ENCODE results near the gene FKBP1A. TPM values are rescaled to one million over a fixed set of nuclear protein-coding genes. Genes with fewer than 3 reads are reported as not detected.

The FKBP1A gene
- total RNA-seq, 1 experiment from 2014 or later, result 127 TPM

DNA sequence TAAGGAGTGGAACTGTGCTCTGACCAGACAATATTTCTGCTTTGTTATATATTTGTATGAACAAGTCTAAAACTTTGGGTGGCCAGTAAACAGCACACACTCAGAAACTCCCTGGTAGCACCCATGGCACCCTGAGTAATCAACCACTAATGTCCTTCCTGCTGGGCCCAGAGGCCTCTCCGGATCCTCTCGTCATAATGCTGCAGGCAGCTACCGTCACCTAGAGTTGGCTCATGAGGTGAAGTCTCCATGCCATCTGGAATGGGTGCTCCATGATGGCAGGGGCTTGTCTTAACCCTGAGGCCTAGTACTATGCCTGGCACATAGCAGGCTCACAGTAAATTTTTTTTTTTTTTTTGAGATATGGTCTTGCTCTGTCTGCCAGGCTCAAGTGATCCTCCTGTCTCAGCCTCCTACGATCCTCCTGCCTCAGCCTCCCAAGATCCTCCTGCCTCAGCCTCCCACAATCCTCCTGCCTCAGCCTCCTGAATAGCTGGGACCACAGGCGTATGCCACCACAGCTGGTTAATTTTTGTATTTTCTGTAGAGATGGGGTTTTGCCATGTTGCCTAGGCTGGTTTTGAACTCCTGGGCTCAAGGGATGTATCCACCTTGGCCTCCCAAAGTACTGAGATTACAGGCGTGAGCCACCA is 60.9 kb downstream of the FKBP1A start:
- Histone ChIP-seq H3K36me3 (no peaks in the 10 kb centered on the region; the same call in 1 of the 2 replicates), H3K4me3 (no peak overlapping the region), H3K9me3 (replicated peaks) (no peaks in the 10 kb centered on the region), H3K27ac (no peak overlapping the region), H3K4me1 (no peaks in the 10 kb centered on the region), H3K27me3 (no peaks in the 10 kb centered on the region)
- no peak for DNase-seq

DNA sequence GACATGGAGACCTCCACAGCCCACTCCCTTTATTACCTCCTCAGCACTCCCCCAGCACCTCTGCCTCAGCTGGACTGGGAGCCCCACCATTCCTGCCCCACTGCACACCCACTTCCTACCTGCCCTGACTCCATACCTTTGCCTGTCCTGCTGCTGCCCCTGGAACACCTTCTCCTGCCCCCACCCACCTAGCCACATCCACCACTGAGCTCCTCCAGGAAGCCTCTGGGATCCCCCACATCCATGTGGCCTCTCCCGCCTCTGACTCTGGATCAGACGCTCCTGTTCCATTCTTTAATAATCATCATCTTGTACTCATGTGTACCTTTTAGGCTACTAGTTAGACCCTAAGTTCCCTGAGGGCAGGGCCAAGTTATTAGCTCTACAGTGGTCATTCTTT is 61.8 kb downstream of the FKBP1A start:
- Histone ChIP-seq H3K4me1 (peaks cover 2% of the 10 kb centered on the region; the same call in 1 of the 2 replicates), H3K9me3 (replicated peaks) (no peaks in the 10 kb centered on the region), H3K36me3 (no peaks in the 10 kb centered on the region; the same call in 1 of the 2 replicates), H3K27ac (no peak overlapping the region), H3K4me3 (no peak overlapping the region), H3K27me3 (no peaks in the 10 kb centered on the region)
- DNase-seq, result no peak

DNA sequence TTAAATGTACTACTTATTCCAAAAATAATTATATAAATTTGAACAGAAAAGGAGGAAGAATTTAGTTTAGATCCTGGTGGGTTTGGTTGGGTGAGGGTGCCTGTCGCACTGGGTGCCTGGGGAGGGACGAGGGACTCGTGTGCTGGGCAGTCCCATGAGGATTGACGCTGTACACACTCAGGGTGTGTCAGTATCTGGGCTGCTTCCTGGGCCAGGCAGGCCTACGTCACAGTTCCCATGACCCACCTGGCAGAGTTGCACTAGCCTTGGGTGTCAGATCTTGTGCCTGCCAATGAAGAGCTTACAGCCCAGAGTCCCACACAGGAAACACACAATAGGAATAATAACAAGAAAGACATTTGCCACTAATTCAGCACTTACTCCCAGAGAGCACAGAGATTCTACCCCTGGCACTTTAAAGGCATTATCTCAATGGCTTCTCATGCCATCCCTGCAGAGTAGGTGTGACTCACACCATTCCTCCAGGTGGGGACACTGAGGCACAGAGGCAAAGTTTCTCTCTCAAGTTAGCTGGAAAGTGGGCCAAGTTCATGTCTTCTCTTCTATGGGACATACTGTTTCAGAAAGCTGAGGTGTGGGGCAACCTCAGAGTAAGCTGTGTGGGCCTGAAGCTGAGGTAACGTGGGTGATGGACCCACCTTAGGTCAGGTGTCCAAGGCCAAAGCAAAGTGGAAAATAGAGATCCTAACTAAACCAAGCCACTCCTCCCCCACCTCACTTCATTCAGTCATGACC is 62.6 kb downstream of the FKBP1A start:
- H3K27ac ChIP-seq, result no peak overlapping the region
- no peaks in the 10 kb centered on the region for H3K9me3 ChIP-seq (replicated peaks)
- no peak overlapping the region for H3K4me3 ChIP-seq
- no peak for DNase-seq
- peaks cover 5% of the 10 kb centered on the region; the same call in 1 of the 2 replicates for H3K4me1 ChIP-seq
- H3K27me3 ChIP-seq, result no peaks in the 10 kb centered on the region
- H3K36me3 ChIP-seq, result no peaks in the 10 kb centered on the region; the same call in 1 of the 2 replicates

DNA sequence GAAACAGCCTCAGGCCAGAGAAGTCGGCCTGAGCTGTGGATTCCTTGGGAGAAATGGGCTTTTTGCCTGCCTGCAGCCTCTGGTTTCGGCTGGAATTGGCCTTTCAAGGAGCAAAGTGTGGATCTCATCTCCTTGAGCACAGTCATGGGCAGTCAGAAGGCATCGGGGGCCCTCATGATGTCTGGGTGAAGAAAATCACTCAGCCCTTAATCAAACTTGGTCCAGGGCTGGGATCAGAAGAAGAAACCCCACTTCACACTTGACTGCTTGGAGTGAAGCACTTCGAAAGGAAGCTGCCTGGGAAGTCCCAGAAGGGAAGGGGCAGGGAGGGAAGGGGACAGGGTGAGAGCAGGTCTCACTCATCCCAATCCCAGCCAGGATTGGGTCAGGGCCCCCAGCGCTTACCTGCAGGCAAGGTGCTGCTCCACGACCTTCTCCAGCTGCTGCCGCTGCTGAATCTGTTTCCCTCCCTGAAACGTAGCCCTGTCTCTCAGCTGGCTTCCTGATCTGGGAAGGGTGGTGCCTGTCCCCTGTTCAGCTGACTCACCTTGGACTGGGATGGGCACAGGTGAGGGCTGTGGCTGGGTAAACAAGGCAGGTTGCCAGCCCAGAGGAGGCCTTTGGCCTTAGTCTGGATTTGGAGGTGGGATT is 64.0 kb downstream of the FKBP1A start, which contains the start of gene SDCBP2:
Gene SDCBP2, minus strand, starts transcription at position 460 of the 651 bp plus-strand sequence. CDS start 8,723 bp downstream, outside the sequence.
- DNase-seq, result no peak
- H3K27ac ChIP-seq, result no peak within 1 kb of the TSS

DNA sequence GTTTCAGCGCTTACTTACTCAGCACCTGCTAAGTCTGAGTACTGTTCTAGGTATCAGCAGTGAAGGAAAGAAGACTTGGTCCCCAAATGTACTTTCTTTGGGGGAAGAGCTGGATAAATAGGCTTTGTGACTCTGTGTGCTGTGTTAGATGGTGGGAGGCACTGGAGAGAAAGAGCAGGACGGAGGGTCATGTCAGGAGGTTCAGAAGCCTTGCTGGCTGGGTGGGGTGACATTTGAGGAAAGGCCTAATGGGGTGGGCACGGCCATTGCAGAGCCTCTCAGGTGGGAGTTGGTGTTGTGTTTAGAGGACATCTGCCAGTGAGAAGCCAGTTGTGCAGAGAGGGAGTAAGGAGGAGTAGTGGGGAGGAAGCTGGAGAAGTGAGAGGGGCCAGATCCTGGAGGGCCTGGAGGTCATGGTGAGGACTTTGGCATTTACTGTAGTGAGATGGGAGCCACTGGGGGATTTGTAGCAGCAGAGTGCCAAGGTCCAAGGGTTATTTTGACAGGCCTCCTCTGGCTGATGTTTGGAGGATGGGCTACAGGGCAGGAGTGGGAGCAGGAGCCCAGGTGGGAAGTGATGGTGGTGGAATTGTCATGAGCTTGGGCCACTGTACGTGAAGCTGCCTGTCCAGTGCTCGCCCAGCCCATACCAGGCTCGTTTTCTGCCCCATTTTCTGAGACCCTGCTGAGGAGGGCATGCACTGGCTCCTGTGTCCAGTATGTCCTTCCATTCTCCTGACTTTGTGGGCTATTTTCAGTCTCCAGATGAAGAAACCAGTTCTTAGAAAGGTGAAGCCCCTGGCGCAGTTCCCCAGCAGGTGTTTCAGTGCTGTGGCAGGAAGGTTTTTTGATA is 64.8 kb downstream of the FKBP1A start:
- H3K27ac ChIP-seq, result no peak overlapping the region
- H3K36me3 ChIP-seq, result no peaks in the 10 kb centered on the region; the same call in 1 of the 2 replicates
- no peak overlapping the region for H3K4me3 ChIP-seq
- H3K9me3 ChIP-seq (replicated peaks), result no peaks in the 10 kb centered on the region
- no peak for DNase-seq
- peaks cover 5% of the 10 kb centered on the region; the same call in 1 of the 2 replicates for H3K4me1 ChIP-seq
- no peaks in the 10 kb centered on the region for H3K27me3 ChIP-seq

More for the DNA sequence above, 64.0 kb downstream of the FKBP1A start, which contains the start of gene SDCBP2:
- Histone ChIP-seq H3K9me3 (replicated peaks) (no peaks in the 10 kb centered on the region), H3K27me3 (no peaks in the 10 kb centered on the region), H3K4me3 (no peak within 1 kb of the TSS), H3K4me1 (peaks cover 5% of the 10 kb centered on the region; the same call in 1 of the 2 replicates), H3K36me3 (no peaks in the 10 kb centered on the region; the same call in 1 of the 2 replicates)

DNA sequence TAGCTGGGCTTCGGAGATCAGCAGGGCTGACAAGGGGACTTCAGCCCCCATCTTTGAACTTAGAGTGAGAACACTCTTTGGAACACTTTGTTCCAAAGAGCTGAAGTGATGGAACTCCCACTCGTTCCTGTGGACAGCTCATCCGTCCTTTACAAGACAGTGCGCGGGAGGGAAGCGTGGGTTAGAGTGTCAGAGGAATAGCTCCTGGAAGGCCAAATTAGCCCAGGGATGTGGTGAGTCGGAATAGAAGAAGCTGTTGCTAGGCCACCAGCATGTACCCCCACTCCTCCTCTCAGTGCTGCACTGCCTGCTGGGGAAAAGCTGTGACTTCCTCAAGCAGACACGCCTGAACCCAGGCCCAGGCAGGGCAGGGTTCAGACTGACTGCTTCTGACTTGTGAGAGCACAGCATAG is 65.6 kb downstream of the FKBP1A start:
- H3K27me3 ChIP-seq, result no peaks in the 10 kb centered on the region
- H3K27ac ChIP-seq, result no peak overlapping the region
- H3K4me1 ChIP-seq, result peaks cover 5% of the 10 kb centered on the region; the same call in 1 of the 2 replicates
- no peaks in the 10 kb centered on the region for H3K9me3 ChIP-seq (replicated peaks)
- no peak overlapping the region for H3K4me3 ChIP-seq
- no peak for DNase-seq
- H3K36me3 ChIP-seq, result no peaks in the 10 kb centered on the region; the same call in 1 of the 2 replicates

DNA sequence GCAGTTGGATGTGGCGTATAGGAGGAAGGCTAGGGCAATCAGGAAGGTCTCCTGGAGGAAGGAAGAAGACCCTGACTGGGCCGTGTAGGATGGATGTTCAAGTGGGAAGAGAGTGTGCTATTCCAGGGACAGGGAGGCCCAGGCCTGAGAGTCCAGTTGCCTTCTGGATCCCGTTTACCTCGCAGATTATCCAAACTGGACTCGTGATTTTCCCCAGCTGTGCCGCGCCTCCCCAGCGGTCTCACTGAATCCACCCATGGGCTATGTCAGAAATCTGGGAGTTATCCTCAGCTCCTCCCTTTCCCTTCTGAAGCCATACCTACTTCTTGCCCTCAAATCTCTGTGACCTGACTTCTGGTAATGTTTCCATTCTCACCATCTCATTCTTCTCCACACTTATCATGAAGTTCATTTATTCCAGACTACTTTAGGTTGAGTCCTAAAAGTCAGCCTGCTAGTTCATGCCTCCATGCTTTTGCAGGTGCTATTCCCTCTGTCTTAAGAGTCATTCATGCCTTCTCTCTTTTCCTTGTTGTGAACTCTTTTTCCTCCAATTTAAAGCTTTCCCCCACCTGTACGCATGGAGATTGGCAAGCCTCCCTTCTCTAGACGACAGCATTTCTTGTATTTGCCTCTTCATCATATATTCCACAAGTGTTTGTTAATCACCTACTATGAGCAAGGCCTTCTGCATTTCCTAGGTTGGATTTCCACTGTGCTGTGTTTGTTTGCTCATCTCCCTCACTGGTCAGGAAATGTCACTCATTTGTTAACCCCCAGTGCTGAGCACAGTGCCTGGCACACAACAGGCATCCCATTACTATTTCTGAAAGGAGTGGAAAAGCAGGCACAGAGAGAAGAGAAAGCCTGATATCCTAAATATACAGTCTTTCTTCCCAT is 66.6 kb downstream of the FKBP1A start:
- Histone ChIP-seq H3K4me1 (peaks cover 5% of the 10 kb centered on the region; the same call in 1 of the 2 replicates), H3K27ac (peak overlapping the region; percentile 98), H3K9me3 (replicated peaks) (no peaks in the 10 kb centered on the region), H3K27me3 (no peaks in the 10 kb centered on the region), H3K4me3 (peak overlapping the region; percentile 96), H3K36me3 (no peaks in the 10 kb centered on the region)
- DNase-seq, result no peak

DNA sequence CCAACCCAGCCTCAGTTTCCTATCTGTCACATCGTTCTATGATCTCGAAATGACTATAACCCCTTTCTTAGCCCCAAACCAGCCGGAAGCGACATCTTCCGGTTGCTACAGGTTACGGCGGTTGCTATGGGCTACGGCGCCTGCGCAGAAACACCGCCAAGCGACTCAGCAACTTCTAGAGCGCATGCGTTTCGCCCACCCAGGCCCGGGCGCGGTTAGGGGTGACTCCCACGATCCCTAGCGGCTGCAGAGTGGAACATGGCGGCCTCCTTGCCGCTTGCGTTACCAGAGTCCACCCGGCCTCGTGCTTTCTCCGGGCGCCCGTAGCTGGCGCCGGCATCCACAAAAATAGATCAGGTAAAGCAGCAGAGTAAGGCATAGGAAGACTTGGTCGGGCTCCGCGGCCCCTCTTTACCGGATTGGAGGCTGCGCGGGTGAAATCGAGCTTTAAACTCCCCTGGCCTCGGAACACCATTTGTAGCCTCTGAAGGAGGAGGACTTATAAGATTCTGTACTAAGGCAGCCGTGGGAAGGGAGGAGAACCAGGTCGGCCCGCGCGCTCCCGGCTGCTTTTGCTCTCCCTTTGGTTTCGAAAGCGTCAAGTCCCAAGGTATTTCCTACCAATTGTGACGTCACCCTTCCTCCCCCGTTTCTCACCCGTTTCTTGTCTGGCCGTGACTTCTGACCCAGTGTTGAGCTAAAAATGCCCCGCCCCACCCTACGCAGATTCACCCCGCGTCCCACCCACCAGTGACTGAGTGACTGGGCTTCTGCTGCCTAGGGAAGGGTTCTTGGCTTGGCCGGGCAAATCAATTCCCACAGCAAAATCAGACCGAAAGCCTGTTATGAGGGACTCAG is 67.5 kb downstream of the FKBP1A start:
- Histone ChIP-seq H3K9me3 (replicated peaks) (no peaks in the 10 kb centered on the region), H3K27ac (peak overlapping the region; percentile 98), H3K36me3 (no peaks in the 10 kb centered on the region), H3K27me3 (no peaks in the 10 kb centered on the region), H3K4me3 (peak overlapping the region; percentile 96), H3K4me1 (peaks cover 5% of the 10 kb centered on the region; the same call in 1 of the 2 replicates)
- DNase-seq, result peak; percentile 97 to 98

DNA sequence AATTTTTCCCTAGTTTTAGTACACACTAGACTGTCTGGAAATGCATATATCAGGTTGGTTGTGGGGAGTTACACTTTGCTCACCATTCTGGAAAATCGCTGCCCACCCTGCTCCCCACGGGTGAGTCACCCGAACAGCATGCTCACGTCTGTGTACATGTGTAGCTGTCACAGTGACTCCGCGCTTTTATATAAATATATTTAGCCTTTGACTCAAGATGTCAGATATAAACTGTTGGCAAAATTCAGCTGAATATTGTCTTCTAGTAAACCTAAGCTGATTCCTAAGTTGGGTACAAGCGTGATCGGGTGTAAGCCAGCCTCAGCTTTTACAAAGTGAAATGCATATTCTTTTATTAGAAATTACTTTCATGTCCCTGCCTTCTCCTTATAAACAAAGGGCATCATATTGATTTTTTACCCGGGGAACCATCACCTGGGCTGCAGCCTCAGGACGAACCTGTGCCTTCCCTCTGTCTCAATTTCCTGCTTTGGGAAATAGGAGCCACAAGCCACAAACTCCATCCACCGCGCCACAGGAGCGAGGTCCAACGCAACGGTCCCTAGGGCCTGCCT is 68.2 kb downstream of the FKBP1A start:
- Histone ChIP-seq H3K4me1 (peaks cover 5% of the 10 kb centered on the region; the same call in 1 of the 2 replicates), H3K27me3 (no peaks in the 10 kb centered on the region)
- DNase-seq, result no peak

DNA sequence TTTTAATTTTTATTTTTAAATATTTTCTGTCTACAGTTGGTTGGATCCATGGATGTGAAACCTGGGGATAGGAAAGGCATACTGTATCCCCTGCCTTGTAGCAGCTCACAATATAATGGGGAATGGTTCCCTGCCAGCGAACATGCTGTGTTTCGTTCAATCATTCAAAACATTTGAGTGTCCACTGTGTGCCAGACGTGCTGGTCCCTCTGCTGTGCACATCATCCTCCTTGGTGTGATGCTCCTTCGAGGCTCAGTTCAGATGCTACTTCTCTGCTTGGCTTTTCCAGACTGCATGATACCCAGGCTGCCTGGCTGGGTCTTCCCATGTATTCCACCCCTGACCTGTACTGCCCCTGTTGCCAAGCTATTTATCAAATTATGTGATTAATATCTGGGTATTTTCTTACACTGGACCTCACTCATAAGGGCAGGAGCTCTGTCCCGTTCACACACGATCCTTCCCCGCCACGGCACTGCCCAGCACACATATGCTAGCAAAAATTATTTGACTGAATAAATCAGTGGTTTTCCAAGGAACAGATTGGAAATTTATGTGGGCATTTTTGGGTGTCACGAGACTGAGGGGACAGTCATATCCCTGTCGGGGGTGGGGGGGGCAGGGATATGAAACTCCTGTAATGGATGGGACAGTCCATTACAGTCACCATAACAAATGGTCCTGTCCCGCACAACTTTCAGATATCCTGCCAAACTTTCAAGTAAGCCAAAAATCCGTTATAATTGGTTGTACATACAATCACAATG is 68.8 kb downstream of the FKBP1A start:
- Histone ChIP-seq H3K27me3 (no peaks in the 10 kb centered on the region), H3K4me1 (peaks cover 5% of the 10 kb centered on the region; the same call in 1 of the 2 replicates), H3K9me3 (replicated peaks) (no peaks in the 10 kb centered on the region), H3K36me3 (no peaks in the 10 kb centered on the region), H3K4me3 (no peak overlapping the region; the same call in 1 of the 2 replicates), H3K27ac (no peak overlapping the region)
- DNase-seq, result no peak

More for the DNA sequence above, 68.2 kb downstream of the FKBP1A start:
- H3K36me3 ChIP-seq, result no peaks in the 10 kb centered on the region
- H3K9me3 ChIP-seq (replicated peaks), result no peaks in the 10 kb centered on the region
- no peak overlapping the region for H3K27ac ChIP-seq
- H3K4me3 ChIP-seq, result peak overlapping the region; percentile 96

DNA sequence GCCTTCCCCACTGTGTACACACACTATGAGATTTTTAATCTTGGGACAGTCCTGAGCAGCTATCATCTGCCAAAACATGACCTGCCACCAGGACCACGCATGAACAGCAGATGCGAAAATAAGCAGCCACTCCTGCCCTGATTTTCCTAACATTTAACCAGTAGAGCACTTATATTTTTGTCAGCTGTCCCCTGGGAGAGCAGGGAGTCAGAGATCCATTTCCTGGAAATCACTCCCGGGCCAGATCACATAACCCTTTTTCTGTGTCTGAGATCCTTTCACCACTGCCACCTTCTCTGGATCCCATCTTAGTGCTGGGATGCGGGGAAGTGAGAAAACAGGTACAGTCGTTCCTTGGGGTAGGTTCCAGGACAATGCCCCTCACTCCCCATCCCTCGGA is 69.6 kb downstream of the FKBP1A start:
- no peak for DNase-seq
- Histone ChIP-seq H3K36me3 (no peaks in the 10 kb centered on the region), H3K4me3 (no peak overlapping the region), H3K27me3 (no peaks in the 10 kb centered on the region), H3K27ac (no peak overlapping the region), H3K9me3 (replicated peaks) (no peaks in the 10 kb centered on the region), H3K4me1 (peaks cover 5% of the 10 kb centered on the region; the same call in 1 of the 2 replicates)
